Panc1 (cell line): ENCODE data around the gene LHPP. TPM values are rescaled to one million over a fixed set of nuclear protein-coding genes. Genes with fewer than 3 reads are reported as not detected.

ENCODE experiments used
- ATAC-seq: fragments of 200-7000 bp; cut with Tn5 transposase; 2 replicates; pipeline ENCODE4 v1.9.1; 2020; ENCODE audit warnings: mild to moderate bottlenecking, moderate library complexity
- BruUV-seq: library from RNA; stranded (reverse); fragments of 400-500 nt; replicated peaks from 2 replicates; lab custom pipeline; 2021; lab: Mats Ljungman, UMichigan
- CTCF ChIA-PET: fragments of 300-600 bp; sonication (Branson Sonifier 250); formaldehyde crosslinking; loops from one replicate; lab custom pipeline; 2022; ENCODE audit warnings: antibody characterized with exemption; lab: Charles Lee
- POLR2A ChIA-PET: fragments of 300-600 bp; sonication (Branson Sonifier 250); formaldehyde crosslinking; loops from one replicate; lab custom pipeline; 2022; ENCODE audit warnings: antibody characterized with exemption; lab: Charles Lee
- DNase-seq: peaks from one replicate; pipeline ENCODE4 v3.0.0-alpha.2; 2010; ENCODE audit warnings: low read depth, low spot score
- H3K27ac ChIP-seq: 2 replicates; pipeline ENCODE4 v1.5.1; 2011; ENCODE audit warnings: mild to moderate bottlenecking, low read length, inconsistent platforms
- H3K27me3 ChIP-seq: fragments of 200-500 bp; sonication (Bioruptor generic); 2 replicates; pipeline ENCODE4 v1.6.0; 2014; ENCODE audit warnings: low read length, inconsistent platforms; ENCODE audit not compliant: control insufficient read depth, insufficient read depth
- H3K36me3 ChIP-seq: fragments of 200-500 bp; sonication (Bioruptor generic); 2 replicates; pipeline ENCODE4 v1.5.1; 2014; ENCODE audit warnings: inconsistent platforms, mild to moderate bottlenecking, low read length, moderate library complexity; ENCODE audit not compliant: control insufficient read depth, insufficient read depth
- H3K4me1 ChIP-seq: 2 replicates; pipeline ENCODE4 v1.5.1; 2011; ENCODE audit warnings: inconsistent platforms, mild to moderate bottlenecking, low read length, moderate library complexity; ENCODE audit not compliant: control insufficient read depth, insufficient read depth
- H3K4me3 ChIP-seq, 2 experiments: 2 replicates each; pipeline ENCODE4 v1.5.1; 2011 to 2012; ENCODE audit warnings: low read depth in 2 of 2, low read length in 2 of 2, mild to moderate bottlenecking in 2 of 2, inconsistent platforms in 1 of 2, moderate library complexity in 1 of 2
- H3K9me3 ChIP-seq: fragments of 200-500 bp; sonication (Bioruptor generic); 2 replicates; pipeline ENCODE4 v1.5.1; 2014; ENCODE audit warnings: low read depth, mild to moderate bottlenecking, inconsistent platforms, low read length, moderate library complexity; ENCODE audit not compliant: control insufficient read depth, insufficient read depth
- POLR2AphosphoS5 ChIP-seq: IDR thresholded peaks from 2 replicates; pipeline ENCODE4 v1.6.1; 2012; ENCODE audit warnings: mild to moderate bottlenecking, low read depth, low read length, moderate library complexity
- SIN3A ChIP-seq: IDR thresholded peaks from 2 replicates; pipeline ENCODE4 v1.6.1; 2012; ENCODE audit warnings: low read depth, mild to moderate bottlenecking, low read length, moderate library complexity, borderline replicate concordance; ENCODE audit not compliant: insufficient read depth
- TCF7L2 ChIP-seq: IDR thresholded peaks from 2 replicates; pipeline ENCODE4 v1.6.1; 2011; ENCODE audit warnings: mild to moderate bottlenecking, low read depth, low read length, inconsistent platforms
- in situ Hi-C: cut with HindIII; loops from 2 replicates; pipeline ENCODE4 v1.10.0; 2016; ENCODE audit warnings: low sequenced_read_pairs, low pct_unique_long_range_greater_than_20kb
- intact Hi-C: fragments of 100-400 bp; cut with micrococcal nuclease; formaldehyde crosslinking; loops from one replicate; pipeline ENCODE4 v1.10.0; 2022; ENCODE audit not compliant: unreplicated experiment
- total RNA-seq: library from RNA; stranded (reverse); gene quantifications from one replicate; pipeline ENCODE4 v1.2.1, GENCODE V29; 2021; ENCODE audit not compliant: unreplicated experiment
- TF ChIP-seq, protein P1 (sequence below), 2 experiments: IDR thresholded peaks; 2 replicates each; pipeline ENCODE4 v1.6.1; 2011 to 2012; ENCODE audit warnings: low read depth in 2 of 2, control low read depth in 1 of 2, low read length in 1 of 2, mild to moderate bottlenecking in 1 of 2, moderate library complexity in 1 of 2; ENCODE audit not compliant: insufficient read depth in 1 of 2
- TF ChIP-seq, protein P2 (sequence below): fragments of 450-650 bp; IDR thresholded peaks from 2 replicates; pipeline ENCODE4 v1.5.1; 2017; ENCODE audit warnings: mild to moderate bottlenecking

LHPP gene
- total RNA-seq, 1 experiment from 2014 or later: 15.0 TPM

DNA sequence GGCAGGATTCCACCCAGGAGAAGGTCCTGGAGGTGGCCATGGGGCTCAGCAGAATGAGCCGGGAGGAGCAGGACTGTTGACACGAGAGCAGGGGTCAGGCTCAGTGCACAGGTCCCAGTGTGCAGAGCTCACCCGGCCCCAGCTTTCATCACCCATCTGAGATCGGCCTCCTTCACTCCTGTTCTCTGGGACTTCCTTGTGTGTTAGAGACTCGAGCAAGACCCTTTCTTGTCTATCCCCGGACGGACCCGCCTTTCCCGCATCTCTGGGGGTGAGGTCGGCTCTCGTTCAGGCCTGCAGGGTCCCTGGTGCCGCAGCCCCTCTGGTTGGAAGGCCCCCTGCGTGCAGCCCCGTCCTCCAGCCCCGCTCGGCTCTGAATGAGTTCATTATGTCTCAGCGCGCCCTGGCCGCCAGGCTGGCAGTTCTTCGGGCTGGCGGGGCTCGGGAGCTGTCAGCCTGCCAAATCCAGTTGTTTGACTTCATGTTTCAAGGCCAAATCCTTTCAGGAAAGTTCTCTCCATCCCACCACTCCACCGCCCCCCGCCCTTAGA lies 127.9 kb downstream of the LHPP start:
- ChIA-PET POLR2A (no interaction called here), CTCF (no interaction called here)
- intact Hi-C loops (no loop called here), in situ Hi-C loops (no loop called here)
- Histone ChIP-seq H3K4me3 (no peak overlapping the region), H3K27me3 (no peaks in the 10 kb centered on the region), H3K4me1 (no peaks in the 10 kb centered on the region), H3K27ac (no peak overlapping the region), H3K36me3 (no peaks in the 10 kb centered on the region), H3K9me3 (no peaks in the 10 kb centered on the region)
- TF ChIP-seq, protein P1, sequence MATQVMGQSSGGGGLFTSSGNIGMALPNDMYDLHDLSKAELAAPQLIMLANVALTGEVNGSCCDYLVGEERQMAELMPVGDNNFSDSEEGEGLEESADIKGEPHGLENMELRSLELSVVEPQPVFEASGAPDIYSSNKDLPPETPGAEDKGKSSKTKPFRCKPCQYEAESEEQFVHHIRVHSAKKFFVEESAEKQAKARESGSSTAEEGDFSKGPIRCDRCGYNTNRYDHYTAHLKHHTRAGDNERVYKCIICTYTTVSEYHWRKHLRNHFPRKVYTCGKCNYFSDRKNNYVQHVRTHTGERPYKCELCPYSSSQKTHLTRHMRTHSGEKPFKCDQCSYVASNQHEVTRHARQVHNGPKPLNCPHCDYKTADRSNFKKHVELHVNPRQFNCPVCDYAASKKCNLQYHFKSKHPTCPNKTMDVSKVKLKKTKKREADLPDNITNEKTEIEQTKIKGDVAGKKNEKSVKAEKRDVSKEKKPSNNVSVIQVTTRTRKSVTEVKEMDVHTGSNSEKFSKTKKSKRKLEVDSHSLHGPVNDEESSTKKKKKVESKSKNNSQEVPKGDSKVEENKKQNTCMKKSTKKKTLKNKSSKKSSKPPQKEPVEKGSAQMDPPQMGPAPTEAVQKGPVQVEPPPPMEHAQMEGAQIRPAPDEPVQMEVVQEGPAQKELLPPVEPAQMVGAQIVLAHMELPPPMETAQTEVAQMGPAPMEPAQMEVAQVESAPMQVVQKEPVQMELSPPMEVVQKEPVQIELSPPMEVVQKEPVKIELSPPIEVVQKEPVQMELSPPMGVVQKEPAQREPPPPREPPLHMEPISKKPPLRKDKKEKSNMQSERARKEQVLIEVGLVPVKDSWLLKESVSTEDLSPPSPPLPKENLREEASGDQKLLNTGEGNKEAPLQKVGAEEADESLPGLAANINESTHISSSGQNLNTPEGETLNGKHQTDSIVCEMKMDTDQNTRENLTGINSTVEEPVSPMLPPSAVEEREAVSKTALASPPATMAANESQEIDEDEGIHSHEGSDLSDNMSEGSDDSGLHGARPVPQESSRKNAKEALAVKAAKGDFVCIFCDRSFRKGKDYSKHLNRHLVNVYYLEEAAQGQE (IDR thresholded peaks at IDR 0.05; ENCODE audit: insufficient read depth in 1 of 2, low read depth in 2 of 2, low read length in 1 of 2): no peak
- TF ChIP-seq POLR2AphosphoS5 (no peak), SIN3A (no peak), TCF7L2 (no peak)
- TF ChIP-seq, protein P2, sequence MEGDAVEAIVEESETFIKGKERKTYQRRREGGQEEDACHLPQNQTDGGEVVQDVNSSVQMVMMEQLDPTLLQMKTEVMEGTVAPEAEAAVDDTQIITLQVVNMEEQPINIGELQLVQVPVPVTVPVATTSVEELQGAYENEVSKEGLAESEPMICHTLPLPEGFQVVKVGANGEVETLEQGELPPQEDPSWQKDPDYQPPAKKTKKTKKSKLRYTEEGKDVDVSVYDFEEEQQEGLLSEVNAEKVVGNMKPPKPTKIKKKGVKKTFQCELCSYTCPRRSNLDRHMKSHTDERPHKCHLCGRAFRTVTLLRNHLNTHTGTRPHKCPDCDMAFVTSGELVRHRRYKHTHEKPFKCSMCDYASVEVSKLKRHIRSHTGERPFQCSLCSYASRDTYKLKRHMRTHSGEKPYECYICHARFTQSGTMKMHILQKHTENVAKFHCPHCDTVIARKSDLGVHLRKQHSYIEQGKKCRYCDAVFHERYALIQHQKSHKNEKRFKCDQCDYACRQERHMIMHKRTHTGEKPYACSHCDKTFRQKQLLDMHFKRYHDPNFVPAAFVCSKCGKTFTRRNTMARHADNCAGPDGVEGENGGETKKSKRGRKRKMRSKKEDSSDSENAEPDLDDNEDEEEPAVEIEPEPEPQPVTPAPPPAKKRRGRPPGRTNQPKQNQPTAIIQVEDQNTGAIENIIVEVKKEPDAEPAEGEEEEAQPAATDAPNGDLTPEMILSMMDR: no peak
- DNase-seq (no peak), ATAC-seq (no peak)
- no TSS peak for BruUV-seq

- Histone ChIP-seq H3K4me1 (no peaks in the 10 kb centered on the region), H3K4me3 (no peak overlapping the region), H3K9me3 (no peaks in the 10 kb centered on the region), H3K27ac (no peak overlapping the region), H3K27me3 (no peaks in the 10 kb centered on the region), H3K36me3 (no peaks in the 10 kb centered on the region)
- TF ChIP-seq TCF7L2: no peak
- no peak for TF ChIP-seq POLR2AphosphoS5
- TF ChIP-seq, protein P2: no peak
- TF ChIP-seq, protein P1 (IDR thresholded peaks at IDR 0.05; ENCODE audit: insufficient read depth in 1 of 2, low read depth in 2 of 2, low read length in 1 of 2): no peak
- TF ChIP-seq SIN3A: no peak
- POLR2A ChIA-PET: no interaction called here
- intact Hi-C loops: no loop called here
- no TSS peak for BruUV-seq
- DNase-seq: no peak
- in situ Hi-C loops: no loop called here
- CTCF ChIA-PET: no interaction called here
- no peak for ATAC-seq
Observed at GRCh38 chr10:124590216-124591122, 128.8 kb downstream of the LHPP start.
